ENCODE results near the gene ATP6V0A4. TPM values are rescaled to one million over a fixed set of nuclear protein-coding genes. Genes with fewer than 3 reads are reported as not detected.

ATP6V0A4 gene
- polyA plus RNA-seq, 1 of the 3 experiments (the other 2 are of a cell fraction): not detected

- TF ChIP-seq TEAD4 (IDR thresholded peaks at IDR 0.05; ENCODE audit: borderline replicate concordance, insufficient read depth) (no peak), EP300 (IDR thresholded peaks at IDR 0.05; ENCODE audit: borderline replicate concordance in 1 of 2, low read depth in 1 of 2, low read length in 1 of 2) (no peak), RAD21 (IDR thresholded peaks at IDR 0.05; ENCODE audit: low read length) (no peak), ELF1 (IDR thresholded peaks at IDR 0.05) (no peak), IRF3 (IDR thresholded peaks at IDR 0.05; ENCODE audit: low read depth, low read length) (no peak), FOSL2 (IDR thresholded peaks at IDR 0.05; ENCODE audit: borderline replicate concordance, low read depth) (no peak), FOXM1 (IDR thresholded peaks at IDR 0.05; ENCODE audit: low read depth) (no peak)
These were observed 59.9 kb downstream of the ATP6V0A4 start (continued) for GRCh38 chr7:138738114-138738513.

- no peaks in the 10 kb centered on the region for H3F3A ChIP-seq (replicated peaks; ENCODE audit: insufficient read depth)
- CTCF ChIA-PET: interaction anchor here (1.2 kb wide), 1 partner anchor 274 kb away, joined by 3 read pairs; no protein-coding TSS in a partner anchor
- H3K4me3 ChIP-seq (ENCODE audit: low read depth in 2 of 2, low read length in 1 of 2): no peak overlapping the region
- H3K4me1 ChIP-seq (ENCODE audit: control insufficient read depth in 1 of 2, insufficient read depth in 2 of 2, low read depth in 1 of 2, low read length in 1 of 2): peaks cover 0 to 3% of the 10 kb centered on the region in 2 experiments; a peak in 2 of 4 replicates
- H3K9me3 ChIP-seq: no peaks in the 10 kb centered on the region
- H3K4me2 ChIP-seq: no peak overlapping the region
- H3K9me2 ChIP-seq: no peaks in the 10 kb centered on the region
- no peaks in the 10 kb centered on the region for H3K79me2 ChIP-seq (ENCODE audit: insufficient read depth)
- H4K20me1 ChIP-seq (ENCODE audit: insufficient read depth): no peaks in the 10 kb centered on the region
- no peak overlapping the region for H3K9ac ChIP-seq
- H2AFZ ChIP-seq (ENCODE audit: low read depth): no peak overlapping the region
- POLR2A ChIA-PET: no interaction called here
- H3K27ac ChIP-seq (ENCODE audit: low read depth in 2 of 2, low read length in 1 of 2): no peak overlapping the region
- no peaks in the 10 kb centered on the region for H3K36me3 ChIP-seq (replicated peaks in 1 of 2; ENCODE audit: control insufficient read depth in 1 of 2, insufficient read depth in 2 of 2, low read length in 1 of 2)
- TF ChIP-seq TEAD4 (IDR thresholded peaks at IDR 0.05; ENCODE audit: borderline replicate concordance, insufficient read depth): no peak
- no peak for TF ChIP-seq CTCF (IDR thresholded peaks at IDR 0.05)
- TF ChIP-seq TAF1 (IDR thresholded peaks at IDR 0.05; ENCODE audit: borderline replicate concordance, low read depth, low read length): no peak
- no peak for TF ChIP-seq USF2 (IDR thresholded peaks at IDR 0.05; ENCODE audit: borderline replicate concordance, low read depth, low read length)
- no peak for TF ChIP-seq RFX5 (IDR thresholded peaks at IDR 0.05; ENCODE audit: low read length)
- no peak for TF ChIP-seq REST (IDR thresholded peaks at IDR 0.05; ENCODE audit: low read depth, low read length)
- no peak for TF ChIP-seq IRF3 (IDR thresholded peaks at IDR 0.05; ENCODE audit: low read depth, low read length)
- TF ChIP-seq GABPA (IDR thresholded peaks at IDR 0.05; ENCODE audit: low read depth): no peak
- TF ChIP-seq ZBTB33 (IDR thresholded peaks at IDR 0.05; ENCODE audit: borderline replicate concordance, low read depth): no peak
- TF ChIP-seq ELF1 (IDR thresholded peaks at IDR 0.05): no peak
- TF ChIP-seq MXI1 (IDR thresholded peaks at IDR 0.05; ENCODE audit: low read depth, low read length): no peak
- TF ChIP-seq JUND (IDR thresholded peaks at IDR 0.05): no peak
- TF ChIP-seq RXRA (IDR thresholded peaks at IDR 0.05; ENCODE audit: borderline replicate concordance, low read depth): no peak
- TF ChIP-seq MEF2A (IDR thresholded peaks at IDR 0.05; ENCODE audit: borderline replicate concordance, low read depth): no peak
- no peak for TF ChIP-seq EZH2phosphoT487 (IDR thresholded peaks at IDR 0.05; ENCODE audit: borderline replicate concordance, low read depth)
- TF ChIP-seq POLR2AphosphoS5 (IDR thresholded peaks at IDR 0.05; ENCODE audit: low read depth, low read length): no peak
- no peak for TF ChIP-seq EP300 (IDR thresholded peaks at IDR 0.05; ENCODE audit: borderline replicate concordance in 1 of 2, low read depth in 1 of 2, low read length in 1 of 2)
- DNase-seq: no peak
- no peaks in the 10 kb centered on the region for H3K27me3 ChIP-seq (ENCODE audit: insufficient read depth)
- WGBS (ENCODE audit: low lambda C conversion rate): 38% methylated on average over 6 of the region's 6 CpGs
These were observed 62.6 kb downstream of the ATP6V0A4 start for GRCh38 chr7:138735399-138735798.
